SKM-1 treated with dmso at 0.1 percent for 144 hours (cell line): ENCODE measurements around the gene EXOC1.

Source experiments
- DNase-seq: peaks from one replicate; lab custom pipeline; 2025; ENCODE audit not compliant: unreplicated experiment; lab: John Stamatoyannopoulos, UW

Gene EXOC1

GRCh38 chr4:55854129-55854528 lies 681 bp downstream of the EXOC1 start:
- DNase-seq = no peak

DNA sequence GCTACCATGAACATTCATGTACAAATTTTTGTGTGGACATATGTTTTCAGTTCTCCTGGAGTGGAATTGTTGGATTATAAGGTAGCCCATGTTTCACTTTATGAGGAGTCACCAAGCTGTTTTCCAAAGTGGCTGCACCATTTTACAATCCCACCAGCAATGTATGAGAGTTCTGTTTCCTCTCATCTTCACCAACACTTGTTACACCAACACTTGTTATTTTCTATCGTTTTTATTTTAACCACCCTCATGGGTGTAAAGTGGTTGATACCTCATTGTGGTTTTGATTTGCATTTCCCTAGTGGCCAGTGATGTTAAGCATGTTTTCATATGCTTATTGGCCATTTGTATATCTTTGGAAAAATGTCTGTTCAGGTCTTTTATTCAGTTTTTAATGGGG lies 4.1 kb downstream of the EXOC1 start:
- DNase-seq = no peak

- DNase-seq = no peak
Observed at GRCh38 chr4:55859711-55860110, 6.3 kb downstream of the EXOC1 start.

GRCh38 chr4:55864577-55865223 lies 11.3 kb downstream of the EXOC1 start:
- DNase-seq = no peak

- no peak for DNase-seq
Observed at GRCh38 chr4:55865228-55865806, 11.9 kb downstream of the EXOC1 start.

DNA sequence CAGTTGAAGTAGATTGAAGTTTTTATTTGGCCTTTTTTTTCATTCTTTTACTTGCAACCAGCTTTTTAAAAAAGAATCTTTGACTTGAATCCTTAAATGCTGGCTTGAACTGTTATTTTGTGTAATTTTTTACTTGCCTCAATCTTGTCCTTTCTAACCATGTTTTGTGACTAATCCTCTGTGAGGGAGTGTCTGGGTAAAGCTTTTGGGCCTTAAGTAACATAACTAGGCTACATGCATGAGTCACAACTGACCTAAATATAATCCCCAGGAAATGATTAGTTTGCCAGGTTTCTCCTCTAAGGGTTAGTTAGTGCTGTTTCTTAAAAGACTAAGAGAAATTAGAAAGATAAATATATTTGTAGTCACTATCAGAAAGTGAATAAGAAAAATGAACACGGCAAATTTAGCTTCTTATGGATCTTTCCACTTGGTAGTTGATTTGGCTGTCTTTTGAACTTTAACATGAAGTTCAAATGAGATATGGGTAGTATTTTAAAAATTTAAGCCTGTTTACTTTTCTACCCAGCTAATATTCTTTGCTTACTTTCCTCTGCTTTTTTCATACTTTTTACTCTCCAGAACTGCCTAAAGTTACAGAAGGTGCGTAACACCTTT lies 13.0 kb downstream of the EXOC1 start:
- peak; percentile 30 for DNase-seq

GRCh38 chr4:55866973-55867574 lies 13.6 kb downstream of the EXOC1 start:
- peak; percentile 33 for DNase-seq

GRCh38 chr4:55868581-55869090 lies 15.2 kb downstream of the EXOC1 start:
- no peak for DNase-seq

GRCh38 chr4:55871299-55871800 lies 17.9 kb downstream of the EXOC1 start:
- no peak for DNase-seq

DNA sequence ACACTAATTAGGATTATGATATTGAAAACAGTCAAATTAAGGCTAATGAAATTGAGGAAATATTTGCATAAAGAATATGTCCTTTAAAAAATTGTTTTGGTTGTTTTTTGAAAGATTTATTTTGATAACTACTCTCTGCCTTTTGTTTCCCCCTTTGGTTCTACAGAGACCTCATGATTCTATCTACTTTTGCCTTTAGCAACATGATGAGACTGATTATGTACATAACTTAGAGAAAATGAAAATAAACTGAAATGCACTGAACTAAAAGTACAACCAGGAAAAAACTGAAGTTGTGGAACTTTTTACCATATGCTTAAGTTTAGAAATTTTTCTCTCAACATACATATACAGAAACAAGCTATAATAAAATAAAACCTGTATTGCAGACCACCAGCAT lies 21.4 kb downstream of the EXOC1 start:
- DNase-seq = no peak

- DNase-seq = no peak
Observed at GRCh38 chr4:55876387-55876786, 22.9 kb downstream of the EXOC1 start.

DNA sequence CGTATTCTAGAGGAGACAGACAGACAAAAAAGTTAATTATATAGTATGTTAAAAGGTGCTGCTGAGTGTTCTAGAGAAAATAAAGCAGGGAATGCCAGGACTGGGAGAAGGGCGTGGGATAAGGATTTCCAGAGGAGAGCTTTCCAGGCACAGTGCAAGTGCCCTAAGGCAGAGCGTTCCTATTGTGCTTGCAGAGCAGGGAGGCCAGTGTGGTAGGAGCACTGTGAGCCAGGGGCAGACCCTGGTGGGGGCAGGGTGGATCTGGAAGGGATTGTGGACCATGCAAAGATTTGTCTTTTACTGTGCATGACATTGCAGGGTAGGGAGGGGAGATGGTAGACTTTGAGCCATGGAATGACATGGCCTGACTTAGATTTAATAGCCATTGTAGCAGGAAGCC lies 25.8 kb downstream of the EXOC1 start:
- no peak for DNase-seq

DNA sequence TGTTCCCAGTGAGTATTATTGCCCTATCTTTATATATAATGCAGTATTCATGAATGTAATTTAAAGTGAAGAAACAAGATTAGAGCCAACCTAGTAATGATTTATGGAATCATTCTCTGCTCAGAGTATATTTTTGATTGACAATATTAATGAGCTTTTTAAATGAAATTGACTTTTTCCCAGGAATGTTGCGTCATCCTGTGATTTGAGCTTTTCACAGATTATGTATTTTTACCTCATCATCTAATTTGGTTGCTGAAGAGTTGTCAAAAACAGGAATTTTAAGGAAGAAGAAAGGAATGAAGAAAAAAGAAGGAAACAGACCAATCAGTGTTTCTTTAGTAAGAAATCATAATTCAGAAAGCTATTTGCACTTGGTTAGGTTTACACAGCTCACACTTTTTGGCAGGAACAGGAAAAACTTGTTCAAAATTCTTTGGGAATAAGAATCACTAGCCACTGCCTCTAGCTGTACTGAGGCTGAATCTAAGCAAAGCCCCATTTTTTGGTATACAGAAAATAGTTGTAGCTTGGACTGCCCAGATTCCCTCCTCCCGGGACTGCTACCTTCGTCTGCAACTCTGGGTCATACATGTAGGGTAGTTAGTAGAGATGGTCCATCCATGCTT lies 27.3 kb downstream of the EXOC1 start:
- no peak for DNase-seq

GRCh38 chr4:55884093-55884850 lies 30.8 kb downstream of the EXOC1 start:
- DNase-seq = no peak

DNA sequence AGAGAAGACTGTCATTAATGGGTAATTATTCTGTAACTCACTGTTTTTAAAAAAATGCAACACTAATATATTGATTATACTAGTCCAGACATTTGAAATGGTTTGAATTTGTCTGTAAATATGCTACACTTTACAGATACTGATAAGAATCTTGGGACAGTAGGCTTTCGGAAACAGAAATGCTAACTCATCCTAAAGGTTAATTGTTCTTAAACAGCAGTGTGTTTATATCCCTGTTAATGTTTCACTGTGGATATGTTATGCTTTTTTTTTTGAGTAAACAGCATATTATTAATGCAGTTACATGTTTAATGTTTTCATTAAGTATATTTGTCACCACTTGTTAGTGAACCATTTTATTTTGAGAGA lies 31.4 kb downstream of the EXOC1 start:
- no peak for DNase-seq

GRCh38 chr4:55887594-55887993 lies 34.1 kb downstream of the EXOC1 start:
- no peak for DNase-seq

DNA sequence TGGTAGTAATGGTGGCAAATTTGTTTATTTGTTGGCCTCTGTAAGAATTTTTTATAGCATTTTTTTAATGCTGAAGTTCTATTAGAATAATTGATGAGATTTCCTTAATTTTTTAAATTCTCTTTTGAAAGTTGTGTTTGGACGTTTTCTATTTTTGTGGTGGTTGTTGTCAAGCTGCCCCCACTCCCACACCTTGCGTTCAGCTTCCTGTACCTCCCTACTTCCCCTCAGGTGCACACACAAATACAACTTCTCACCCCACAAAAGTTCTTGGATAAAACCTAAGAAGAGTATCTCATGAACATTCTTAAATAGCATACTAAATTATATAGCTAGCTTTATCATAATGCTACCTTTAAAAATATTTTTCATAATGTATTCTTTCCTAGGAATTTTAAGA lies 38.7 kb downstream of the EXOC1 start:
- DNase-seq = no peak

GRCh38 chr4:55896622-55897021 lies 43.2 kb downstream of the EXOC1 start:
- no peak for DNase-seq

DNA sequence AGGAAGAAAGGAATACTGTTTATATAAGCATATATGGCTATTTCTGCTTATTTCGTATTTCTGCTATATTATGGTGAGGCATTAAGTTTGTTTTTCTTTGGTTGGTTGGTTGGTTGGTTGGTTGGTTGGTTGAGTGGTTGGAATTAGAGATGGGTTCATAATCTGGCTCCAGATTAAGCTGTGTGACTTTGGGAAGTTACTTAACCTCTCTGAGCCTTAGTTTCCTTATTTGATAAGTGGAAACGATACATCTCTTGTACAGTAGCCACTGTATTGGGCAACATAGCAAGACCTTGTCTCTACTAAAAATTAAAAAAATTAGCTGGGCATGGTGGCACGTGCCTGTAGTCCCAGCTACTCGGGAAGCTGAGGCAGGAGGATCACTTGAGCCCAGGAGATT lies 49.2 kb downstream of the EXOC1 start:
- no peak for DNase-seq

DNA sequence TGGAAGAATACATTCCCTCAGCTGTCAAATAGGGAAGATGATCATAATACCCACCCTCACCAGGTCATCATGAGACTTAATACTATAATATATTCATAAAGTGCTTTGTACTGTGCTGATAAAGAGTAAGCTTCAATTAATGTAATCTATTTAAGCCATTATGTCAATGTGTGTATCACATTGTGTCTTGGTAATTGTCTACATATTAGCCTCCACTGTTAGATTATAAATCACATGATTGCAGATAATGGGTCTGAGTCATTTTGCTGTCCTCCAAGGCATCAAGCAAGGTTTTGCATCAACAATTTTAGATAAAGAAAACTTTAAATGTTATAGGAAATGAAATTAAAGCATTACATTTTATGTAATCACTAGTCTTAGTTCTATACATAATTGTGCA lies 50.1 kb downstream of the EXOC1 start:
- DNase-seq = no peak

DNA sequence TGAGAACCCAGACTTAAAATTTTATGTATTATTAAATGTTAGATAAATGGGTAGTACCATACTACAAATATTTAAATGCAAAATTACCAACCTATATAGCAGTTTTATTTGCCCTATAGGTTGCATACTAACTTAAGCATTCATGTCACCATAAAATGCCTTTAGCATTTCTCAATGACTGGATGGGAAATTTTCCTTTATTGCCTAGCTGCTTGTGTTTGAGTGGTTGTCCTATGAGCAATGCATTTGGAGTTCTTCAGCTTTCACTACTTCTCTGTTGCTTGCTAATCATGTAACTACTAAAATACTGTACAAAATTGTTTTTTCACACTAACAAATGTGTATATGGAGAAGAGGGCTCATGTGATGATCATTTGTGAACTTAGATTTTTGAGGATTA lies 51.1 kb downstream of the EXOC1 start:
- DNase-seq = no peak
